ENCODE data around the gene IL18.

DNA sequence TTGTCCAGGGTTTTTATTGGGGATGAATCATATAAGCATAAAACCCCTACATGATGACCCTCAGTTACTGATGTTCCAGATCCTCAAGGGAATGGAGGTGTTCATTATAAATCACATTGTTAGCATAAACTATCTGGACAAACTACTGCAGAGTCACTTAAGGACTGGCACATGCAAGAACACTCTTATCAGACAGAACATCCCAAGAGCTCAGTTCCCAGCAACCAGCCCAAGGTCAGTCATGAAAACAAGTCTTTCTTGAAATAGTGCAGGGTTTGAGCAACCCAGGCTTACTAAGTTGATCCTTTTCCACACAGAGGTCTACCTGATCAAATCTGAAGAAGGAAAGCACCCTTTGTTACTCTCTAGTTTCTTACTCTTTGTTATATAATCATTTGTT, 48.8 kb upstream of the IL18 start:
- TF ChIP-seq POLR2A (IDR thresholded peaks at IDR 0.05) = no peak
- TF ChIP-seq, protein P1, sequence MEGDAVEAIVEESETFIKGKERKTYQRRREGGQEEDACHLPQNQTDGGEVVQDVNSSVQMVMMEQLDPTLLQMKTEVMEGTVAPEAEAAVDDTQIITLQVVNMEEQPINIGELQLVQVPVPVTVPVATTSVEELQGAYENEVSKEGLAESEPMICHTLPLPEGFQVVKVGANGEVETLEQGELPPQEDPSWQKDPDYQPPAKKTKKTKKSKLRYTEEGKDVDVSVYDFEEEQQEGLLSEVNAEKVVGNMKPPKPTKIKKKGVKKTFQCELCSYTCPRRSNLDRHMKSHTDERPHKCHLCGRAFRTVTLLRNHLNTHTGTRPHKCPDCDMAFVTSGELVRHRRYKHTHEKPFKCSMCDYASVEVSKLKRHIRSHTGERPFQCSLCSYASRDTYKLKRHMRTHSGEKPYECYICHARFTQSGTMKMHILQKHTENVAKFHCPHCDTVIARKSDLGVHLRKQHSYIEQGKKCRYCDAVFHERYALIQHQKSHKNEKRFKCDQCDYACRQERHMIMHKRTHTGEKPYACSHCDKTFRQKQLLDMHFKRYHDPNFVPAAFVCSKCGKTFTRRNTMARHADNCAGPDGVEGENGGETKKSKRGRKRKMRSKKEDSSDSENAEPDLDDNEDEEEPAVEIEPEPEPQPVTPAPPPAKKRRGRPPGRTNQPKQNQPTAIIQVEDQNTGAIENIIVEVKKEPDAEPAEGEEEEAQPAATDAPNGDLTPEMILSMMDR (IDR thresholded peaks at IDR 0.05) = no peak
